GM12891 (cell line): ENCODE measurements around the gene COL19A1.

Experiments
- POLR2A ChIP-seq: IDR thresholded peaks from 2 replicates; pipeline ENCODE4 v1.6.1; 2011; ENCODE audit warnings: low read depth, low read length, control low read depth
- POLR2AphosphoS5 ChIP-seq: IDR thresholded peaks from 2 replicates; pipeline ENCODE4 v1.6.1; 2011; ENCODE audit warnings: low read depth, low read length, control low read depth

DNA sequence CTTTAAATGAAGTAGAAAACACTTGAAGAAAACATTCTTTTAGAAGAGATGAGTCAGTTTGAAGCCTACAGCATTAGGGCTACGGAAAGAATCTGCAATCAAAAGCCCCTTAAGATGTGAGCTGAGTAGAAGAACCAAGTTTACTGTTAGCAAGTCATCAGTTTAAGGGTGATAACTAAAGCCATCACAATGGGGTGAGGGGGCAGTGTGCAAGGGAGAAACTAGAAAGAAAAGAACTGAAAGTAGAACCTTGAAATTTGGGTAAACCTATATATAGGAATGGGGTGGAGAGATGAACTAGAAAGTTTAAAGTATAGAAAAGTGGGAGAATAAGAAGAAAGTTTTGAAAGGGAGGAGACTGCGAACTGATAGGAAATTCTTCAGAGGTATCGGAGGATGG lies 212.9 kb downstream of the COL19A1 start:
- TF ChIP-seq POLR2A, result no peak
- TF ChIP-seq POLR2AphosphoS5, result no peak
